RWPE1 (cell line): Measurements from ENCODE around the gene RAP1GAP2.

Experiments
- CTCF ChIA-PET: fragments of 350-600 bp; sonication (Branson Sonifier 250); formaldehyde crosslinking; extraction: SDS; loops from one replicate; lab custom pipeline; 2021; lab: Yijun Ruan, JAX
- POLR2A ChIA-PET: fragments of 400-600 bp; formaldehyde crosslinking; extraction: SDS; loops from one replicate; lab custom pipeline; 2020; ENCODE audit warnings: antibody characterized with exemption; ENCODE audit not compliant: low non-redundant PET; lab: Yijun Ruan, JAX
- DNase-seq: peaks from one replicate; pipeline ENCODE4 v3.0.0; 2012; ENCODE audit warnings: low spot score
- H3K27ac ChIP-seq: fragments of 450-650 bp; 2 replicates; pipeline ENCODE4 v1.5.1; 2017
- CTCF ChIP-seq: fragments of 450-650 bp; conservative IDR thresholded peaks from 2 replicates; pipeline ENCODE4 v1.5.1; 2017; ENCODE audit warnings: low read depth, mild to moderate bottlenecking

The RAP1GAP2 gene

GRCh38 chr17:2912754-2913153, 116.5 kb downstream of the RAP1GAP2 start:
- ChIA-PET CTCF (no interaction called here), POLR2A (no interaction called here)
- TF ChIP-seq CTCF = no peak
- no peak overlapping the region for H3K27ac ChIP-seq
- DNase-seq = no peak

- CTCF ChIA-PET = no interaction called here
- POLR2A ChIA-PET = no interaction called here
- no peak overlapping the region for H3K27ac ChIP-seq
- DNase-seq = no peak
- no peak for TF ChIP-seq CTCF
Observed at GRCh38 chr17:2916461-2916860, 120.2 kb downstream of the RAP1GAP2 start.

GRCh38 chr17:2921443-2921842, 125.2 kb downstream of the RAP1GAP2 start:
- POLR2A ChIA-PET = no interaction called here
- no peak for TF ChIP-seq CTCF
- no peak overlapping the region for H3K27ac ChIP-seq
- no peak for DNase-seq
- CTCF ChIA-PET = interaction anchor here (0.7 kb wide), 1 partner anchor 591 kb away, joined by 5 read pairs; no protein-coding TSS in a partner anchor

GRCh38 chr17:2924211-2924610, 128.0 kb downstream of the RAP1GAP2 start:
- POLR2A ChIA-PET = no interaction called here
- H3K27ac ChIP-seq = peak overlapping the region; percentile 98
- CTCF ChIA-PET = no interaction called here
- DNase-seq = peak; percentile 14
- TF ChIP-seq CTCF = no peak

- H3K27ac ChIP-seq = peak overlapping the region; percentile 98
- ChIA-PET POLR2A (no interaction called here), CTCF (interaction anchor here (0.6 to 1.4 kb wide), 3 partner anchors 13 to 76 kb away, joined by 3 to 7 read pairs (median 3); no protein-coding TSS in a partner anchor)
- no peak for DNase-seq
- no peak for TF ChIP-seq CTCF
Observed at GRCh38 chr17:2925011-2925410, 128.8 kb downstream of the RAP1GAP2 start.

- POLR2A ChIA-PET = interaction anchor here (0.6 to 1.0 kb wide), 2 partner anchors 72 to 1450 kb away, joined by 9 to 13 read pairs; no protein-coding TSS in a partner anchor
- CTCF ChIA-PET = interaction anchor here (0.5 to 1.4 kb wide), 4 partner anchors 39 to 450 kb away, joined by 3 to 7 read pairs (median 4); no protein-coding TSS in a partner anchor
- TF ChIP-seq CTCF = no peak
- peak; percentile 86 for DNase-seq
- peak overlapping the region; percentile 98 for H3K27ac ChIP-seq
Observed at GRCh38 chr17:2926019-2926650, 129.9 kb downstream of the RAP1GAP2 start.
